Panc1 (cell line): ENCODE data around the gene CDCA8. TPM values are rescaled to one million over a fixed set of nuclear protein-coding genes. Genes with fewer than 3 reads are reported as not detected.

Experiments used
- ATAC-seq: fragments of 200-7000 bp; cut with Tn5 transposase; 2 replicates; pipeline ENCODE4 v1.9.1; 2020; ENCODE audit warnings: mild to moderate bottlenecking, moderate library complexity
- BruUV-seq: library from RNA; stranded (reverse); fragments of 400-500 nt; replicated peaks from 2 replicates; lab custom pipeline; 2021; lab: Mats Ljungman, UMichigan
- CTCF ChIA-PET: fragments of 300-600 bp; sonication (Branson Sonifier 250); formaldehyde crosslinking; loops from one replicate; lab custom pipeline; 2022; ENCODE audit warnings: antibody characterized with exemption; lab: Charles Lee
- POLR2A ChIA-PET: fragments of 300-600 bp; sonication (Branson Sonifier 250); formaldehyde crosslinking; loops from one replicate; lab custom pipeline; 2022; ENCODE audit warnings: antibody characterized with exemption; lab: Charles Lee
- DNase-seq: peaks from one replicate; pipeline ENCODE4 v3.0.0-alpha.2; 2010; ENCODE audit warnings: low read depth, low spot score
- H3K27ac ChIP-seq: 2 replicates; pipeline ENCODE4 v1.5.1; 2011; ENCODE audit warnings: mild to moderate bottlenecking, low read length, inconsistent platforms
- H3K27me3 ChIP-seq: fragments of 200-500 bp; sonication (Bioruptor generic); 2 replicates; pipeline ENCODE4 v1.6.0; 2014; ENCODE audit warnings: low read length, inconsistent platforms; ENCODE audit not compliant: control insufficient read depth, insufficient read depth
- H3K36me3 ChIP-seq: fragments of 200-500 bp; sonication (Bioruptor generic); 2 replicates; pipeline ENCODE4 v1.5.1; 2014; ENCODE audit warnings: inconsistent platforms, mild to moderate bottlenecking, low read length, moderate library complexity; ENCODE audit not compliant: control insufficient read depth, insufficient read depth
- H3K4me1 ChIP-seq: 2 replicates; pipeline ENCODE4 v1.5.1; 2011; ENCODE audit warnings: inconsistent platforms, mild to moderate bottlenecking, low read length, moderate library complexity; ENCODE audit not compliant: control insufficient read depth, insufficient read depth
- H3K4me3 ChIP-seq, 2 experiments: 2 replicates each; pipeline ENCODE4 v1.5.1; 2011 to 2012; ENCODE audit warnings: low read depth in 2 of 2, low read length in 2 of 2, mild to moderate bottlenecking in 2 of 2, inconsistent platforms in 1 of 2, moderate library complexity in 1 of 2
- H3K9me3 ChIP-seq: fragments of 200-500 bp; sonication (Bioruptor generic); 2 replicates; pipeline ENCODE4 v1.5.1; 2014; ENCODE audit warnings: low read depth, mild to moderate bottlenecking, inconsistent platforms, low read length, moderate library complexity; ENCODE audit not compliant: control insufficient read depth, insufficient read depth
- POLR2AphosphoS5 ChIP-seq: IDR thresholded peaks from 2 replicates; pipeline ENCODE4 v1.6.1; 2012; ENCODE audit warnings: mild to moderate bottlenecking, low read depth, low read length, moderate library complexity
- REST ChIP-seq, 2 experiments: IDR thresholded peaks; 2 replicates each; pipeline ENCODE4 v1.6.1; 2011 to 2012; ENCODE audit warnings: low read depth in 2 of 2, control low read depth in 1 of 2, low read length in 1 of 2, mild to moderate bottlenecking in 1 of 2, moderate library complexity in 1 of 2; ENCODE audit not compliant: insufficient read depth in 1 of 2
- SIN3A ChIP-seq: IDR thresholded peaks from 2 replicates; pipeline ENCODE4 v1.6.1; 2012; ENCODE audit warnings: low read depth, mild to moderate bottlenecking, low read length, moderate library complexity, borderline replicate concordance; ENCODE audit not compliant: insufficient read depth
- TCF7L2 ChIP-seq: IDR thresholded peaks from 2 replicates; pipeline ENCODE4 v1.6.1; 2011; ENCODE audit warnings: mild to moderate bottlenecking, low read depth, low read length, inconsistent platforms
- in situ Hi-C: cut with HindIII; loops from 2 replicates; pipeline ENCODE4 v1.10.0; 2016; ENCODE audit warnings: low sequenced_read_pairs, low pct_unique_long_range_greater_than_20kb
- intact Hi-C: fragments of 100-400 bp; cut with micrococcal nuclease; formaldehyde crosslinking; loops from one replicate; pipeline ENCODE4 v1.10.0; 2022; ENCODE audit not compliant: unreplicated experiment
- total RNA-seq: library from RNA; stranded (reverse); gene quantifications from one replicate; pipeline ENCODE4 v1.2.1, GENCODE V29; 2021; ENCODE audit not compliant: unreplicated experiment
- TF ChIP-seq, protein P1 (sequence below): fragments of 450-650 bp; IDR thresholded peaks from 2 replicates; pipeline ENCODE4 v1.5.1; 2017; ENCODE audit warnings: mild to moderate bottlenecking

CDCA8 gene
- total RNA-seq, 1 experiment from 2014 or later, result 56.5 TPM

- ChIA-PET POLR2A (no interaction called here), CTCF (no interaction called here)
- no peak for ATAC-seq
- TF ChIP-seq TCF7L2, result no peak
- no peak for TF ChIP-seq POLR2AphosphoS5
- TF ChIP-seq REST (IDR thresholded peaks at IDR 0.05; ENCODE audit: insufficient read depth in 1 of 2, low read depth in 2 of 2, low read length in 1 of 2), result no peak
- TF ChIP-seq SIN3A, result no peak
- TF ChIP-seq, protein P1, sequence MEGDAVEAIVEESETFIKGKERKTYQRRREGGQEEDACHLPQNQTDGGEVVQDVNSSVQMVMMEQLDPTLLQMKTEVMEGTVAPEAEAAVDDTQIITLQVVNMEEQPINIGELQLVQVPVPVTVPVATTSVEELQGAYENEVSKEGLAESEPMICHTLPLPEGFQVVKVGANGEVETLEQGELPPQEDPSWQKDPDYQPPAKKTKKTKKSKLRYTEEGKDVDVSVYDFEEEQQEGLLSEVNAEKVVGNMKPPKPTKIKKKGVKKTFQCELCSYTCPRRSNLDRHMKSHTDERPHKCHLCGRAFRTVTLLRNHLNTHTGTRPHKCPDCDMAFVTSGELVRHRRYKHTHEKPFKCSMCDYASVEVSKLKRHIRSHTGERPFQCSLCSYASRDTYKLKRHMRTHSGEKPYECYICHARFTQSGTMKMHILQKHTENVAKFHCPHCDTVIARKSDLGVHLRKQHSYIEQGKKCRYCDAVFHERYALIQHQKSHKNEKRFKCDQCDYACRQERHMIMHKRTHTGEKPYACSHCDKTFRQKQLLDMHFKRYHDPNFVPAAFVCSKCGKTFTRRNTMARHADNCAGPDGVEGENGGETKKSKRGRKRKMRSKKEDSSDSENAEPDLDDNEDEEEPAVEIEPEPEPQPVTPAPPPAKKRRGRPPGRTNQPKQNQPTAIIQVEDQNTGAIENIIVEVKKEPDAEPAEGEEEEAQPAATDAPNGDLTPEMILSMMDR, result no peak
- Histone ChIP-seq H3K36me3 (no peaks in the 10 kb centered on the region), H3K4me1 (no peaks in the 10 kb centered on the region), H3K27me3 (no peaks in the 10 kb centered on the region), H3K4me3 (no peak overlapping the region), H3K9me3 (no peaks in the 10 kb centered on the region), H3K27ac (no peak overlapping the region)
- no TSS peak for BruUV-seq
- intact Hi-C loops, result no loop called here
- no peak for DNase-seq
- in situ Hi-C loops, result no loop called here
Measured at GRCh38 chr1:37730376-37730775, 38.1 kb downstream of the CDCA8 start.

- intact Hi-C loops (no loop called here), in situ Hi-C loops (no loop called here)
- DNase-seq (no peak), ATAC-seq (no peak)
- H3K9me3 ChIP-seq, result no peaks in the 10 kb centered on the region
- no peak overlapping the region for H3K4me3 ChIP-seq
- TF ChIP-seq REST (IDR thresholded peaks at IDR 0.05; ENCODE audit: insufficient read depth in 1 of 2, low read depth in 2 of 2, low read length in 1 of 2) (no peak), TCF7L2 (no peak), SIN3A (no peak), POLR2AphosphoS5 (no peak)
- TF ChIP-seq, protein P1, result no peak
- no peaks in the 10 kb centered on the region for H3K4me1 ChIP-seq
- H3K27me3 ChIP-seq, result no peaks in the 10 kb centered on the region
- ChIA-PET CTCF (no interaction called here), POLR2A (no interaction called here)
- no peaks in the 10 kb centered on the region for H3K36me3 ChIP-seq
- H3K27ac ChIP-seq, result no peak overlapping the region
- no TSS peak for BruUV-seq
Measured at GRCh38 chr1:37731312-37732019, 39.1 kb downstream of the CDCA8 start.
